HCT116 (cell line): ENCODE data around the gene CYTH2. TPM values are rescaled to one million over a fixed set of nuclear protein-coding genes. Genes with fewer than 3 reads are reported as not detected.

Experiments used
- ATAC-seq: fragments of 200-7000 bp; cut with Tn5 transposase; 2 replicates; pipeline ENCODE4 v1.9.1; 2020; ENCODE audit warnings: mild to moderate bottlenecking, moderate library complexity
- BruUV-seq: library from RNA; stranded (reverse); fragments of 400-500 nt; replicated peaks from 2 replicates; lab custom pipeline; 2021; lab: Mats Ljungman, UMichigan
- CTCF ChIA-PET: fragments of 300-600 bp; sonication (Branson Sonifier 250); formaldehyde crosslinking; loops from one replicate; lab custom pipeline; 2021; ENCODE audit warnings: antibody characterized with exemption; lab: Charles Lee
- POLR2A ChIA-PET: fragments of 300-600, 350-600 bp; sonication (Branson Sonifier 250); formaldehyde crosslinking; loops from one replicate; lab custom pipeline; 2021; ENCODE audit warnings: antibody characterized with exemption; lab: Charles Lee
- RAD21 ChIA-PET, 2 experiments: fragments of 300-600 bp; sonication (Branson Sonifier 250); formaldehyde crosslinking; loops; one replicate each; lab custom pipeline; 2023; ENCODE audit warnings: low total read pairs in 2 of 2; ENCODE audit not compliant: uncharacterized antibody in 2 of 2, unreplicated experiment in 2 of 2, low non-redundant PET in 1 of 2; lab: Charles Lee
- DNase-seq: peaks from one replicate; pipeline ENCODE4 v3.0.0-alpha.2; 2010; ENCODE audit warnings: low read depth, low spot score
- H2AFZ ChIP-seq: fragments of 200-600 bp; shearing (Covaris generic), sonication (generic); 2 replicates; pipeline ENCODE4 v1.6.1; 2017; ENCODE audit warnings: low read depth, mixed run types, mixed read lengths, antibody characterized with exemption, low read length; ENCODE audit not compliant: poor library complexity, severe bottlenecking
- H3K27ac ChIP-seq: 2 replicates; pipeline ENCODE4 v1.5.1; 2012; ENCODE audit warnings: low read depth, low read length
- H3K27me3 ChIP-seq: fragments of 200-600 bp; sonication (generic); 2 replicates; pipeline ENCODE4 v1.6.1; 2016; ENCODE audit warnings: mixed run types, low read length, mixed read lengths; ENCODE audit not compliant: insufficient read depth
- H3K36me3 ChIP-seq, 2 experiments: fragments of 200-500 bp in 1 of 2; fragments of 200-600 bp in 1 of 2; sonication (Bioruptor generic) in 1 of 2; sonication (generic) in 1 of 2; 2 replicates each; pipeline versions ENCODE4 v1.5.1 to v1.6.1; 2014 to 2016; ENCODE audit warnings: low read length in 2 of 2, inconsistent platforms in 1 of 2, mixed read lengths in 1 of 2, mixed run types in 1 of 2; ENCODE audit not compliant: insufficient read depth in 2 of 2, control insufficient read depth in 1 of 2
- H3K4me1 ChIP-seq, 2 experiments: fragments of 200-600 bp in 1 of 2; sonication (generic) in 1 of 2; 2 replicates each; pipeline versions ENCODE4 v1.5.1 to v1.6.1; 2012 to 2017; ENCODE audit warnings: low read length in 2 of 2, inconsistent platforms in 1 of 2, mild to moderate bottlenecking in 1 of 2, mixed read lengths in 1 of 2, mixed run types in 1 of 2, moderate library complexity in 1 of 2; ENCODE audit not compliant: insufficient read depth in 2 of 2, control insufficient read depth in 1 of 2
- H3K4me2 ChIP-seq: fragments of 200-600 bp; sonication (generic); 2 replicates; pipeline ENCODE4 v1.6.1; 2017; ENCODE audit warnings: mixed run types, low read length, mixed read lengths
- H3K4me3 ChIP-seq, 2 experiments: fragments of 200-600 bp in 1 of 2; sonication (generic) in 1 of 2; replicated peaks in 1 of 2; 2 replicates each; pipeline ENCODE4 v1.5.1; 2011 to 2016; ENCODE audit warnings: low read length in 2 of 2, control low read depth in 1 of 2, low read depth in 1 of 2, mild to moderate bottlenecking in 1 of 2, mixed read lengths in 1 of 2, mixed run types in 1 of 2
- H3K79me2 ChIP-seq: fragments of 200-600 bp; sonication (generic); 2 replicates; pipeline ENCODE4 v1.6.1; 2017; ENCODE audit warnings: mild to moderate bottlenecking, mixed run types, low read length, moderate library complexity, mixed read lengths; ENCODE audit not compliant: insufficient read depth
- H3K9ac ChIP-seq: fragments of 200-600 bp; sonication (generic); 2 replicates; pipeline ENCODE4 v1.6.1; 2016; ENCODE audit warnings: low read length, mixed read lengths
- H3K9me2 ChIP-seq: fragments of 200-600 bp; sonication (generic), shearing (Covaris generic); 2 replicates; pipeline ENCODE4 v1.6.1; 2017; ENCODE audit warnings: mixed run types, mild to moderate bottlenecking, moderate library complexity; ENCODE audit not compliant: insufficient read depth
- H3K9me3 ChIP-seq, 2 experiments: fragments of 200-500 bp in 1 of 2; fragments of 200-600 bp in 1 of 2; sonication (Bioruptor generic) in 1 of 2; sonication (generic) in 1 of 2; 2 replicates each; pipeline ENCODE4 v1.6.1; 2014 to 2017; ENCODE audit warnings: low read length in 2 of 2, mixed read lengths in 2 of 2, inconsistent platforms in 1 of 2, low read depth in 1 of 2, mild to moderate bottlenecking in 1 of 2, mixed run types in 1 of 2, moderate library complexity in 1 of 2; ENCODE audit not compliant: control insufficient read depth in 1 of 2, insufficient read depth in 1 of 2
- H4K20me1 ChIP-seq: fragments of 200-600 bp; sonication (generic), shearing (Covaris generic); 2 replicates; pipeline ENCODE4 v1.6.1; 2017; ENCODE audit warnings: mixed run types, mild to moderate bottlenecking, moderate library complexity; ENCODE audit not compliant: insufficient read depth
- EGR1 ChIP-seq: IDR thresholded peaks from 2 replicates; pipeline ENCODE4 v1.6.1; 2012; ENCODE audit warnings: low read depth
- EZH2 ChIP-seq: fragments of 200-600 bp; sonication (generic); IDR thresholded peaks from 2 replicates; pipeline ENCODE4 v1.6.1; 2017; ENCODE audit warnings: antibody characterized with exemption, mixed run types
- FOSL1 ChIP-seq: IDR thresholded peaks from 2 replicates; pipeline ENCODE4 v1.6.1; 2012; ENCODE audit warnings: low read depth
- JUND ChIP-seq: IDR thresholded peaks from 2 replicates; pipeline ENCODE4 v1.6.1; 2012
- RAD21 ChIP-seq: IDR thresholded peaks from 2 replicates; pipeline ENCODE4 v1.6.1; 2012; ENCODE audit warnings: low read depth, mild to moderate bottlenecking
- SIN3A ChIP-seq: IDR thresholded peaks from 2 replicates; pipeline ENCODE4 v1.6.1; 2012; ENCODE audit warnings: low read depth
- SP1 ChIP-seq: IDR thresholded peaks from 2 replicates; pipeline ENCODE4 v1.6.1; 2012; ENCODE audit warnings: low read depth
- TCF7L2 ChIP-seq: IDR thresholded peaks from 2 replicates; pipeline ENCODE4 v1.7.0; 2011; ENCODE audit warnings: borderline replicate concordance, inconsistent platforms; ENCODE audit not compliant: insufficient read depth, insufficient read length; ENCODE audit errors: extremely low read depth
- intact Hi-C: fragments of 100-400 bp; cut with micrococcal nuclease; formaldehyde crosslinking; loops from 2 replicates; pipeline ENCODE4 v1.10.0; 2022
- total RNA-seq: library from RNA; stranded (reverse); gene quantifications from one replicate; pipeline ENCODE4 v1.2.1, GENCODE V29; 2021; ENCODE audit not compliant: unreplicated experiment
- TF ChIP-seq, protein P1 (sequence below), 3 experiments: fragments of 200-600 bp in 1 of 3; sonication (generic) in 1 of 3; IDR thresholded peaks in 2 of 3; conservative IDR thresholded peaks in 1 of 3; 2 replicates each; pipeline ENCODE4 v1.5.1; 2012 to 2017; ENCODE audit warnings: low read depth in 2 of 3, low read length in 2 of 3, antibody characterized with exemption in 1 of 3, borderline replicate concordance in 1 of 3, control low read depth in 1 of 3, mild to moderate bottlenecking in 1 of 3, mixed read lengths in 1 of 3, mixed run types in 1 of 3, moderate library complexity in 1 of 3; ENCODE audit not compliant: insufficient read depth in 1 of 3
- TF ChIP-seq, protein P2 (sequence below): IDR thresholded peaks from 2 replicates; pipeline ENCODE4 v1.6.1; 2011; ENCODE audit warnings: mild to moderate bottlenecking, low read length, moderate library complexity; ENCODE audit not compliant: insufficient replicate concordance; ENCODE audit errors: extremely low read depth
- TF ChIP-seq, protein P3 (sequence below): IDR thresholded peaks from 2 replicates; pipeline ENCODE4 v1.6.1; 2012

Gene CYTH2
- total RNA-seq, 1 experiment from 2014 or later = 75.3 TPM

DNA sequence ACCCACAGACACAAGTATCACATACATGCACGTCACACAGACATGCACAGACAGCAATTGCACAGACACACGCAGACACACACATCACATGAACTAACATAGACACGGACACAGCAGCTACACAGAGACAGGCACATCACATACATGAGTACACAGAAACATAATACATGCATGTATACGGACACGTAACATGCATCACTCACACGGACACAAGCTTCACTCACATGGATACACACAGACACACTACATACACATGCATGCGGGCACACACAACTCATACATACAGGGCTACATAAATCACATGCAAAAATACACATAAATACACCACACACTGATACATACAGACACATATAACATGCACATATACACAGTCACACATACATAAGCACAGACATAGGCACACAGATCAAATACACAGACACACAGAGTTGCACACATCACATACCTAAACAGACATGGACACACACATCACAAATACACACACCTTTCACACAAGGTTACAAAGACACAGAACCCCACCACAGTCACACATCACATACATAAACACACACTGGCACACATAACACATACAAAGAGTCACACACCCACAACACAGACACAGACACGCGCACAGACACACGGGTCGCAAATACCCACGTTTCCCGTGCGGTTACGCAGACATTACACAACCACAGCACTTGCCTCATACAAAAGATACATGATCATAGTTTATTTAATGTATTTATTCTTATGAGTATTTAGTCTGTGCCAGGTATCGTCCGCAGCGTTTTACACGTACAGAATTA, 43.5 kb downstream of the CYTH2 start:
- no peaks in the 10 kb centered on the region for H3K27me3 ChIP-seq
- no peak for ATAC-seq
- POLR2A ChIA-PET = interaction anchor here (1.4 kb wide), 1 partner anchor 71 kb away, joined by 3 read pairs; no protein-coding TSS in a partner anchor

More for the DNA sequence above, 43.5 kb downstream of the CYTH2 start:
- CTCF ChIA-PET = no interaction called here
- RAD21 ChIA-PET = no interaction called here
- peak overlapping the region; percentile 65 for H3K9ac ChIP-seq
- H3K4me3 ChIP-seq = peak overlapping the region; percentile 62 to 75
- TF ChIP-seq, protein P1, sequence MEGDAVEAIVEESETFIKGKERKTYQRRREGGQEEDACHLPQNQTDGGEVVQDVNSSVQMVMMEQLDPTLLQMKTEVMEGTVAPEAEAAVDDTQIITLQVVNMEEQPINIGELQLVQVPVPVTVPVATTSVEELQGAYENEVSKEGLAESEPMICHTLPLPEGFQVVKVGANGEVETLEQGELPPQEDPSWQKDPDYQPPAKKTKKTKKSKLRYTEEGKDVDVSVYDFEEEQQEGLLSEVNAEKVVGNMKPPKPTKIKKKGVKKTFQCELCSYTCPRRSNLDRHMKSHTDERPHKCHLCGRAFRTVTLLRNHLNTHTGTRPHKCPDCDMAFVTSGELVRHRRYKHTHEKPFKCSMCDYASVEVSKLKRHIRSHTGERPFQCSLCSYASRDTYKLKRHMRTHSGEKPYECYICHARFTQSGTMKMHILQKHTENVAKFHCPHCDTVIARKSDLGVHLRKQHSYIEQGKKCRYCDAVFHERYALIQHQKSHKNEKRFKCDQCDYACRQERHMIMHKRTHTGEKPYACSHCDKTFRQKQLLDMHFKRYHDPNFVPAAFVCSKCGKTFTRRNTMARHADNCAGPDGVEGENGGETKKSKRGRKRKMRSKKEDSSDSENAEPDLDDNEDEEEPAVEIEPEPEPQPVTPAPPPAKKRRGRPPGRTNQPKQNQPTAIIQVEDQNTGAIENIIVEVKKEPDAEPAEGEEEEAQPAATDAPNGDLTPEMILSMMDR (IDR thresholded peaks at IDR 0.05 in 2 of 3, conservative IDR thresholded peaks at IDR 0.05 in 1 of 3; ENCODE audit: borderline replicate concordance in 1 of 3, insufficient read depth in 1 of 3, low read depth in 2 of 3, low read length in 2 of 3) = no peak
- TF ChIP-seq JUND (no peak), EGR1 (no peak), SIN3A (no peak), RAD21 (no peak), TCF7L2 (no peak), SP1 (no peak), EZH2 (no peak), FOSL1 (no peak)
- TF ChIP-seq, protein P2, sequence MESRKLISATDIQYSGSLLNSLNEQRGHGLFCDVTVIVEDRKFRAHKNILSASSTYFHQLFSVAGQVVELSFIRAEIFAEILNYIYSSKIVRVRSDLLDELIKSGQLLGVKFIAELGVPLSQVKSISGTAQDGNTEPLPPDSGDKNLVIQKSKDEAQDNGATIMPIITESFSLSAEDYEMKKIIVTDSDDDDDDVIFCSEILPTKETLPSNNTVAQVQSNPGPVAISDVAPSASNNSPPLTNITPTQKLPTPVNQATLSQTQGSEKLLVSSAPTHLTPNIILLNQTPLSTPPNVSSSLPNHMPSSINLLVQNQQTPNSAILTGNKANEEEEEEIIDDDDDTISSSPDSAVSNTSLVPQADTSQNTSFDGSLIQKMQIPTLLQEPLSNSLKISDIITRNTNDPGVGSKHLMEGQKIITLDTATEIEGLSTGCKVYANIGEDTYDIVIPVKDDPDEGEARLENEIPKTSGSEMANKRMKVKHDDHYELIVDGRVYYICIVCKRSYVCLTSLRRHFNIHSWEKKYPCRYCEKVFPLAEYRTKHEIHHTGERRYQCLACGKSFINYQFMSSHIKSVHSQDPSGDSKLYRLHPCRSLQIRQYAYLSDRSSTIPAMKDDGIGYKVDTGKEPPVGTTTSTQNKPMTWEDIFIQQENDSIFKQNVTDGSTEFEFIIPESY = no peak
- TF ChIP-seq, protein P3, sequence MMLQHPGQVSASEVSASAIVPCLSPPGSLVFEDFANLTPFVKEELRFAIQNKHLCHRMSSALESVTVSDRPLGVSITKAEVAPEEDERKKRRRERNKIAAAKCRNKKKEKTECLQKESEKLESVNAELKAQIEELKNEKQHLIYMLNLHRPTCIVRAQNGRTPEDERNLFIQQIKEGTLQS = no peak
- H3K9me2 ChIP-seq = no peaks in the 10 kb centered on the region
- intact Hi-C loops = no loop called here
- no peak overlapping the region for H2AFZ ChIP-seq
- peaks cover 0 to 26% of the 10 kb centered on the region in 2 experiments; a peak in 2 of 4 replicates for H3K4me1 ChIP-seq
- no peaks in the 10 kb centered on the region for H3K36me3 ChIP-seq
- no TSS peak for BruUV-seq
- H3K27ac ChIP-seq = no peak overlapping the region
- no peaks in the 10 kb centered on the region for H4K20me1 ChIP-seq
- H3K9me3 ChIP-seq = no peaks in the 10 kb centered on the region
- H3K4me2 ChIP-seq = peak overlapping the region; percentile 100
- no peak for DNase-seq
- no peaks in the 10 kb centered on the region for H3K79me2 ChIP-seq
